ENCODE data around the gene DHRS7. TPM values are rescaled to one million over a fixed set of nuclear protein-coding genes. Genes with fewer than 3 reads are reported as not detected.

Gene DHRS7
- polyA plus RNA-seq, 1 donor (not counting 4 experiments of a cell fraction or from before 2014, with no cell fraction given) = 79.2 TPM

- H3K9ac ChIP-seq (ENCODE audit: control insufficient read depth, extremely low read depth, insufficient read depth, low read length) = no peak overlapping the region
- no peak for DNase-seq (ENCODE audit: low read depth, low spot score)
Observed at GRCh38 chr14:60166142-60166541, 944 bp upstream of the DHRS7 start.

GRCh38 chr14:60165547-60165876 lies 314 bp upstream of the DHRS7 start:
- DNase-seq (ENCODE audit: low read depth, low spot score) (no peak), FAIRE-seq (no peak)
- Histone ChIP-seq H3K4me1 (ENCODE audit: control insufficient read depth, extremely low read depth, insufficient read depth, low read length) (peaks cover 18% of the 10 kb centered on the region), H3K9ac (ENCODE audit: control insufficient read depth, extremely low read depth, insufficient read depth, low read length) (peak overlapping the region; percentile 88), H3K9me3 (ENCODE audit: control insufficient read depth, low read depth, low read length) (no peaks in the 10 kb centered on the region), H3K36me3 (ENCODE audit: control insufficient read depth in 2 of 2, extremely low read depth in 1 of 2, insufficient read depth in 2 of 2, low read length in 2 of 2) (no peaks in the 10 kb centered on the region), H3K27me3 (ENCODE audit: control insufficient read depth, extremely low read depth, insufficient read depth, low read length) (no peaks in the 10 kb centered on the region), H3K4me2 (ENCODE audit: control insufficient read depth, extremely low read depth, insufficient read depth, low read depth, low read length) (peak overlapping the region; percentile 80), H4K20me1 (ENCODE audit: control insufficient read depth, extremely low read depth, insufficient read depth, low read length) (no peaks in the 10 kb centered on the region), H3K4me3 (ENCODE audit: control insufficient read depth in 2 of 3, extremely low read depth in 1 of 3, insufficient read depth in 2 of 3, low read depth in 1 of 3, low read length in 3 of 3) (peak overlapping the region; percentile 50 to 82 (median 80)), H3K79me2 (ENCODE audit: control insufficient read depth, insufficient read depth, low read length) (peaks cover 22% of the 10 kb centered on the region), H3K27ac (ENCODE audit: control insufficient read depth, insufficient read depth, low read length) (peak overlapping the region; percentile 80), H3K9me1 (ENCODE audit: control insufficient read depth, extremely low read depth, insufficient read depth, low read length) (no peaks in the 10 kb centered on the region), H2AFZ (ENCODE audit: control insufficient read depth, low read length) (peak overlapping the region; percentile 82)
- TF ChIP-seq CTCF (optimal IDR thresholded peaks at IDR 0.05 in 1 of 3, IDR thresholded peaks at IDR 0.05 in 1 of 3, conservative IDR thresholded peaks at IDR 0.05 in 1 of 3; ENCODE audit: extremely low read depth in 1 of 3, insufficient read depth in 2 of 3, low read length in 3 of 3) (no peak), EZH2 (IDR thresholded peaks at IDR 0.05; ENCODE audit: low read length) (no peak)
- dilution Hi-C loops (cut with MboI; ENCODE audit: extremely low pct_ligation_motif_present, low sequenced_read_pairs) = no loop called here

More at GRCh38 chr14:60166142-60166541, 944 bp upstream of the DHRS7 start:
- no peaks in the 10 kb centered on the region for H4K20me1 ChIP-seq (ENCODE audit: control insufficient read depth, extremely low read depth, insufficient read depth, low read length)
- no peaks in the 10 kb centered on the region for H3K9me1 ChIP-seq (ENCODE audit: control insufficient read depth, extremely low read depth, insufficient read depth, low read length)
- H3K27ac ChIP-seq (ENCODE audit: control insufficient read depth, insufficient read depth, low read length) = no peak overlapping the region
- H3K4me2 ChIP-seq (ENCODE audit: control insufficient read depth, extremely low read depth, insufficient read depth, low read depth, low read length) = no peak overlapping the region
- peaks cover 20% of the 10 kb centered on the region for H3K79me2 ChIP-seq (ENCODE audit: control insufficient read depth, insufficient read depth, low read length)
- dilution Hi-C loops (cut with MboI; ENCODE audit: extremely low pct_ligation_motif_present, low sequenced_read_pairs) = no loop called here
- H2AFZ ChIP-seq (ENCODE audit: control insufficient read depth, low read length) = no peak overlapping the region
- no peaks in the 10 kb centered on the region for H3K27me3 ChIP-seq (ENCODE audit: control insufficient read depth, extremely low read depth, insufficient read depth, low read length)
- TF ChIP-seq CTCF (optimal IDR thresholded peaks at IDR 0.05 in 1 of 3, IDR thresholded peaks at IDR 0.05 in 1 of 3, conservative IDR thresholded peaks at IDR 0.05 in 1 of 3; ENCODE audit: extremely low read depth in 1 of 3, insufficient read depth in 2 of 3, low read length in 3 of 3) (no peak), EZH2 (IDR thresholded peaks at IDR 0.05; ENCODE audit: low read length) (no peak)
- no peaks in the 10 kb centered on the region for H3K9me3 ChIP-seq (ENCODE audit: control insufficient read depth, low read depth, low read length)
- H3K4me3 ChIP-seq (ENCODE audit: control insufficient read depth in 2 of 3, extremely low read depth in 1 of 3, insufficient read depth in 2 of 3, low read depth in 1 of 3, low read length in 3 of 3) = no peak overlapping the region
- H3K4me1 ChIP-seq (ENCODE audit: control insufficient read depth, extremely low read depth, insufficient read depth, low read length) = peaks cover 18% of the 10 kb centered on the region
- no peak for FAIRE-seq
- no peaks in the 10 kb centered on the region for H3K36me3 ChIP-seq (ENCODE audit: control insufficient read depth in 2 of 2, extremely low read depth in 1 of 2, insufficient read depth in 2 of 2, low read length in 2 of 2)

Measured in keratinocyte (primary cell).